ACHN (cell line): ENCODE results near the gene RABGGTA.
A peak's percentile ranks its signal among the peaks of the same experiment; 100 is the strongest.

ENCODE experiments used
- DNase-seq: peaks from one replicate; pipeline ENCODE4 v3.0.0-alpha.2; 2015
- in situ Hi-C: cut with HindIII; loops from 2 replicates; pipeline ENCODE4 v1.10.0; 2017; ENCODE audit warnings: low sequenced_read_pairs, low pct_ligation_motif_present, low pct_unique_long_range_greater_than_20kb

The RABGGTA gene

DNA sequence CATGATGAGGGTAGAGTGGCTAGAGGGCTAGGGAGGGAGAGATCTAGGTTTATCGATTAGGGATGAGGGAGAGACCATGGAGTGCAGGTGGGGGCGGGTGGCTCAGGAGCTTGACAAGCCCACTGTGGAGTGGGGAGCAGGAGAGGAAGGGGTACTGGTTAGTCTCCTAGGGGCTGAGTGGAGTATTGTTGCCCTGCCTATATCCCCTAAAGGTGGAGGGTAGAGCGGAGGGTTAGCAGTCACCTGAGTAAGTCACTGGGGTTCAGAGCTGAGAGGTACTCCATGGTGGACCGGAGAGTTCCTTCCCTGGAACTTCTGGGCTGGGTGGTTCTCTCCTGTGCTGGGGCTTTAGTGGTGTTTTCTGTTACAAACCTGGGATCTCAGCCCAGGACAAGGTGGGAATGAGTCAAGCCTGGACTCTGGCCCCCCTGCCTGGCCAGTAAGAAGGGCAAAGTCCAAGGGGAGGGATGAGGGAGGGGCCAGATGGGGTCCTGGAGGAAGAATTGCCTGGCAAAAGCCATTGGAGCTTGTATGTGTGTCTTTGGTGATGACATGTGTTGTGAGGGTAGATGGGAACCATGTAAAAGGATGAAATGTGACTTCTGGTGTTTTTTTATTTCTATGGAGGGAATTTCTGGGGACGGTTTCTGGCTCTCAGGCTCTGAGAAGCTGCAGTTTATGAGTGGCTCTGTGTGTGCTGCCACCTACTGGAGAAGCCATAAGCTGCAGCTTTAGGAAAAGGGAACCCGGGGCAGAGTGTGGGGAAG is 36.4 kb upstream of the RABGGTA start, which contains the start of gene CIDEB:
Gene CIDEB, minus strand, starts transcription at position 403 of the 767 bp plus-strand sequence. Its CDS starts 119 bp downstream, at position 284.
- in situ Hi-C loops = no loop called here
- DNase-seq = peak; percentile 76

DNA sequence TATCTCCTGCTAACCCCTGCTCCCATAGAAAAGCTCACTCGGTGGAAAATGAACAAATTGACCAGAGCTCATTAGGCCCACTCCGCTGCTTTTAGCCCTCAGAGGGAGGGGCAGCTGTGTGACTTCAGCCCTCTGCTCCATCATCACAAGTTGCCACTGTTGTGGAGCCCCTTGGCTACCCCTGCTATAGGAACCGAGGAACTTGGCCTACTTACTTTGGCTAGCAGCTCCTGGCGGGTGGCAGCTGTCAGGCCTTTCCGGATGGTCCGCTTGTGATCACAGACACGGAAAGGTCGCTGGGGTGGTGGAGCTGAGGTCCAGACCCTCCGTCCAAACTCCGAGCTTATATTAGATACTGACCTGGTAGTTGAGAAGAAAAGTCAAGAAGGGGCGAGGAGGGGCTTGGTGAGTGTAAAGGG is 35.8 kb upstream of the RABGGTA start:
- DNase-seq = no peak

DNA sequence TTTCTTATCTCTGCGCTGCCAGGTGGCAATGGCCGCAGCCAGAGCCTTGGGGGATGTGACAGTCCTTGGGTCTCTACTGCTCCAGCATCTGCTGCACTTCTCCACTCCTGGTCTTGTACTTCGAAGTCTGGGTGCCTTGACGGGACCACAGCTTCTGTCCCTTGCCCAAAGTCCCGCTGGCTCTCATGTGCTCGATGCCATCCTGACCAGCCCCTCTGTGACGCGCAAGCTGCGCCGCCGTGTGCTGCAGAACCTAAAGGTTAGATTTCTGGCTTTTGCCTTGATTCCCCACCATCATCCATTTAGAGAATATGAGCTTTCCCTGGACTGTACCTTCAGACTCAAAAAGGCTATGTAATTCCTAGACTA is 32.6 kb upstream of the RABGGTA start:
- DNase-seq = no peak
- in situ Hi-C loops = no loop called here

More for the DNA sequence above, 35.8 kb upstream of the RABGGTA start:
- in situ Hi-C loops = no loop called here

DNA sequence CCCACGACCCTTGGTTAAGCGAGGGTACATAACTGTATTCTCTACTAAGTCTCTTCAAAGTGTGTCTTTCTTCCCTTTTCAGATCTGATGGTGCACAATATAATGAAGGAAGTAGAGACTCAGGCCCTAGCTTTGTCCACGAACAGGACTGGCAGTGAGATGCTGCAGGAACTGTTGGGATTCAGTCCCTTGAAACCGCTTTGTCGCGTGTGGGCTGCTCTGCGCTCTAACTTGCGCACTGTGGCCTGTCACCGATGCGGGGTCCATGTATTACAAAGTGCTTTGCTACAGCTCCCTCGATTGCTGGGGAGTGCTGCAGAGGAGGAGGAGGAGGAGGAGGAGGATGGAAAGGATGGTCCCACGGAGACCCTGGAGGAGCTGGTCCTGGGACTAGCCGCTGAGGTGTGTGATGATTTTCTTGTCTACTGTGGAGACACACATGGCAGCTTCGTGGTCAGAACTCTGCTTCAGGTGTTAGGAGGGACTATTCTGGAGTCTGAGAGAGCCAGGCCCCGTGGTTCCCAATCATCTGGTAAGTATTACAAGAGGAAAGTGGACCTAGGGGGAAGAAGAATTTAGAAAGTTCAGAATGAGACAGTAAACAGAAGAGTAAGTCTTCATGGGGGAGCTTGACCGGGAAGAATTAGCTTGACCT is 29.1 kb upstream of the RABGGTA start:
- DNase-seq = no peak
- in situ Hi-C loops = no loop called here

DNA sequence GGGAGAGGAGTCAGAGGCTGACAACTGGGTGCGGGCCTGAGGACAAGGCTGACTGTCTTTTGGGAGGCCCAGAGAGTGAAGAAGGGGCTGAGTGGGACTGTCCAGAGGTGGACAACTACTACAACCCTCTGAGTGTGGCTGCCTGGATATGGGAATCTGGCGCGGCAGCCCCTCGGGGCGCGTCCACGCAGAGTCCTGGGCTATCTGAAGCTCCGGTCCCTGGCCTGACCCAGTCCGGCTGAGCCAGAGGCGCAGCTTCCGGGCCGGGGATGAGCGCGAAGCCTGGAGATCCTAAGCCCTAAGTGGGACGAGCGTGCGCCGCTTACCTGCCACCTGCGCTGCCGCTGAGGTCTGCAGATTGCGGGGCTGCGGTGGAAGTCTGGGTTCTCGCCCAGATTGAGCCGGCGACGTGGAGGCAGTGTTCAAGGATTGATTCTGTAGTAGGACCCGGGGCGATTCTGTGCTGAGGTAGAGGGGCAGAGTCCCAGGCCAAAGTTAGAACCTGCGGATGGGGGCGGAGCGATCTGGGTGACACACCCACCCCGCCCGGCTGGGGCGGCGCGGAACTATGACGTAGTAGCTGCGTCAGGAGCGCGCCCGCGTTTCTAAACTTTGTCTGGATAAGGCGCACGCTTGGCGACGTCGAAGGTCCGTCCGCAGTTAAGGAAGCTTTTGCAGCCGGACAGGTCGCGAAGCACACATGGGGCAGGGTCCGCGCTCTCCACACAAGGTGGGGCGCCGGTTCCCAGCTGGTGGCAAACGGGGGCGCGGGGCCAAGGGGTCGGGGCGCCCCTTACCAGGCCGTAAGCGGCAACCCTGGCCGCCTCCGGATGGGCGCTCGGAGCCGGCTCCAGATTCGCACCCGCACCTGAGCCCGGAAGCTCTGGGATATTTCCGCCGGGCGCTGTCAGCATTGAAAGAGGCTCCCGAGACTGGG is 28.1 kb upstream of the RABGGTA start, which contains the start of the genes DHRS1 and NOP9:
Gene DHRS1, minus strand, starts transcription at position 526 of the 937 bp plus-strand sequence. CDS start 674 bp downstream, outside the sequence.
Gene NOP9, plus strand, starts transcription at position 596 of the 937 bp plus-strand sequence. Its CDS starts 105 bp downstream, at position 701.
- in situ Hi-C loops = no loop called here
- peak; percentile 87 for DNase-seq

DNA sequence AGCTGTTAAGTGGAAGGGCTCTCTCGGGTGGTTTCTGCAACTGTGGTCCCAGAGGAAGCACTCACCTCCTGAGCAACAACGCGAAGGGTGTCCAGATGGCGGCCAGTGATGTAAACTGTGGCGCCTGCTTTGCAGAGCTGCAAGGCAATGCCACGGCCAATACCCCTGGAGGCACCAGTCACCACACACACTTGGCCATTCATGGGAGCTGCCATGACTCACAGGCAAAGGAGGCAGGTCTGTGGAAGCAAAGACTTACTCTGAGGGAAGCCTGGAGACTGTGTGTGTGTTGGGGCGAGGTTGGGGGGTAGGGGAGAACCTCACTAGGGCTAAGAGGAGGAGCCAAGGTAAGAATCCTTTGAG is 27.5 kb upstream of the RABGGTA start:
- in situ Hi-C loops = no loop called here
- peak; percentile 87 for DNase-seq

DNA sequence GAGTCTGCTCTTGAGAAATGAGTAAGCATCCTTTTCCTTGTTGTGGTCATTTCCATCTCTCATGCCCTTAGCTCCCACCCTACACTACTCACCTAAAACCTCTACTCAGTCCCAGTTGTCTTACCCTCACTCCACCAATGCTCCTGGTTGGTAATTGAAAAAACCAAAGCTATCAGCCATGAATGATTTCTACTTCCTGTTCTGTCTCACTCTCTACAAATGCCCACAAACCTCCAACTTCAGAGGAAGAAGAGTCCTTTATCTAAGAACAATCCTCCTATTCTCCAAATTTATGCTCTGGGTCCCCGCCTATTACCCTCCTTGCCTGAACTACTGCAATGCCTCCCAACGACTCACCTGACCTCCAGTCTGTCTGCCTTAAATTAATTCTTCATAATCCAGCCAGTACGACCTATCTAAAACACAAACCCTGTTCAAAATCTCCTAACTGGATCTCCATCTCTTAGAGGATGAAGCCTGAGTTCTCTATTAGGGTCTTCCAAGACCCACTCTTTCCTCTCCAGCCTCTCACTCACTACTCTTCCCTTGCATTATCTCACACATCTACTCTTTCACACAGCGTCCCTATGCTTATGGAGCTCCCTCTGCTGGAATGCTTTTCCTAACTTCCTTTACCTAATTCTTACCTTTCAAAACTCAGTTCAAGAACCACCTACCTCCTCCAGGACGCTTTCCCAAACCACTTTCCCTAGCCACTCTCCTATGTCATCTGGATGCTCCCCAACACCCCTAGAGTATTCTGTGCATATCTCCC is 26.0 kb upstream of the RABGGTA start:
- in situ Hi-C loops = no loop called here
- peak; percentile 67 for DNase-seq

DNA sequence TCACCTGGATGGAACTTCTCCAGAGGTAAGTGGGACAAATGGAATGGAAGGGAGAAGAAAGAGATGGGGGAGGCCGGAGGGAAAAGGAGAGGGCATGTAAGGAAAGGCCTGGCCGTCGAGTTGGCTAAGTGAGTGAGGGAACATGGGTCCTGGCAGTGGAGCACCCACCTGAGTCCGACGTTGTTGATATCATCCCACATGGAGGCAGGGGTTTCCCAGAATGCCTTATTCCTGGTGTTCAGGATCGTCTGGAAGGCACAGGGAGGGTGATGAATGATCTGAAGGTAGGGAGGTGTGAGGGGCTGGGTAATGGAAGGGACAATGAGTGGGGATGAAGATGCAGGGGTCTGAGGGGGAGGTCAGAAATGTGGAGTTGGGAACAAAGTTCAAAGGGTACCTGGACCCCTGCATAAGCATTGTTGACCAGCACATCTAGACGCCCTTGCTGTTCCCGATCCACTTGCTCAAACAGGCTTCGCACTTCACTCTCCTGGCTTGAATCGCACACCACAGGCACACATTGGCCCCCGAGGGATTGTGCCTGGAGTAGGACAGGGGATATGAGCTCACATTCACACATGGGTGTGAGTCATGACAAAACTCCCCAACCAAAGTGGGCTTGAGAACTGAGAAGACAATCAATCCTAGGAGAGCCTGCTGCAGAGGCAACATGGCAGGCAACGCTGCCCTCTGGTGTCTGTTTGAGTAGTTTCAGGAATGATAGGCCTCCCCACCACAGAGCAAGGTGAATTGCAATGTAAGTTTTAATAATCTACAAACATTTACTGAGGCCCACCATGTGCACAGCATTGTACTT is 25.2 kb upstream of the RABGGTA start:
- in situ Hi-C loops = no loop called here
- DNase-seq = peak; percentile 75

DNA sequence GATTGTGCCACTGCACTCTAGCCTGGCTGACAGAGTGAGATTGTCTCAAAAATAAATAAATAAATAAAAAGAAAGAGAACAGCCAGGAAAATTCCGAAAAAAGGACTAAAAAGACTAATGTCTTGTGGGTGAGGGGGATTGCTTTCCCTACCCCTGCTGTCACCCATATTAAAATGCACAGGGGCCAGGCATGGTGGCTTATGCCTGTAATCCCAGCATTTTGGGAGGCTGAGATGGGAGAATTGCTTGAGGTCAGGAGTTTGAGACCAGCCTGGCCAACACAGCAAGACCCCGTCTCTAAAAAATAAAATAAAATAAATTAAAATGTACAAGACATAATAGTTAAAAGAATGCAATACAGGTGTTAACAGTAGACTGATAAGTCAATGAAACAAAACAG is 22.1 kb upstream of the RABGGTA start:
- in situ Hi-C loops = no loop called here
- no peak for DNase-seq

DNA sequence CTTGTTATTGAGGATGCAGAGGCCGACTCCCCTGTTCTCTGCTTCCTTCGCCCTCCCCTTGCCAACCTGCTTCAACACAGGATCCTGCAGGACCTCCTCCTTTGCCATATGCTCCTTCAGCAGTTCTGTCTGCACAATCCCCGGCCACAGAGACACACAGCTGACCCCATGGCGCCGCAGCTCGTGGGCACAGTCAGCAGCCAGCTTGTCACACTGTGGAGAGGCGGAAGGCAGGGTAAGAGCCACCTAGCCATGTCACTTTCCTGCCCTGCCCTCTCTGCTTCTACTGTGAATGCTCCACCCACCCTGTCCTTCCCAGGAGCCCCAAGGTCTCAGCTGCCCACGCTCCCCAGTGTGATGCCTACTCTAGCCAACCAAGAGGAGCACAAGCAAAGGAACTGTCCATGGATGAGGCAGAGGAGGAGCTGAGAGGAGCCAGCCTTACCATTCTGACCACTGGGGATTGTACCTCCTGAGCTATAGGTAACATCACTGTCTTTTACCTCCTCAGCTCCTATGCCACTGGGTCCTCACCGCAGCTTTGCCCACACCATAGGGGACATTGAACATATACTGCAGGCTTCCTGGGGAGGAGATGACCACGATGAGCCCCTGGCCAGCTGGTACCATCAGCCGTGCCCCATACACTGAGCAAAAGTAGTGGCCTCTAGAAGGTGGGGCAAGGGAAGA is 20.9 kb upstream of the RABGGTA start:
- no peak for DNase-seq
- in situ Hi-C loops = no loop called here

DNA sequence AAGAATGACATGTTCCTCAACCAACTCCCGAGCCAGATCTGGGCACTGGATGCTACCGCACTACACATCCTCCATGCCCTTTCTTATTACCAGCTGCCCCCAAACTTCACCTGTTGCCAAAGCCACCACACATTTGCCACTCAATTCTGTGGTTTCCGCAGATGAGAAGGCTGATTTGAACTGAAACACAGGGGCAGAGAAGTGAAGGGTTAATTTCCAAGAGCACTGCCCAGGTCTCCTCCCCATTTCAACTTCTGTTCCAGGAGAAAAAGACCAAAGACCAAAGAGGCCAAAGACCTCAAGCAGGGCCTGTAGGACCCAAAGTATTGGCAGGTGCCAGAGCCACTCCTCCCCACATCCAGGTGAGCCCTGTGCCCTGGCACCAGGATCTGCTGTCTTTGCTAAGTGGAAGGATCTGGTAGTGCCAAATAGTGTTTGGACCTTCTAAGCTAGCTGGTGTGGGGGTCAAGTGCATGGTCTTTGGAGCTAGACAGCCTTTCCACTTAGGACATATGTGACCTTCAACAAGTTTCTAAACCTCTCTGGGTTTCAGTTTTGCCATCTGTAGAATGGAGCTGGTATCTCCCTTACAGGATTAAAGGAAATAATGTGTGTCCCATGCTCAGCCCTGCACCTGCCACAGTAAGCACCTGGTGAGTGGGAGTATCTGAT is 20.2 kb upstream of the RABGGTA start:
- in situ Hi-C loops = no loop called here
- no peak for DNase-seq

DNA sequence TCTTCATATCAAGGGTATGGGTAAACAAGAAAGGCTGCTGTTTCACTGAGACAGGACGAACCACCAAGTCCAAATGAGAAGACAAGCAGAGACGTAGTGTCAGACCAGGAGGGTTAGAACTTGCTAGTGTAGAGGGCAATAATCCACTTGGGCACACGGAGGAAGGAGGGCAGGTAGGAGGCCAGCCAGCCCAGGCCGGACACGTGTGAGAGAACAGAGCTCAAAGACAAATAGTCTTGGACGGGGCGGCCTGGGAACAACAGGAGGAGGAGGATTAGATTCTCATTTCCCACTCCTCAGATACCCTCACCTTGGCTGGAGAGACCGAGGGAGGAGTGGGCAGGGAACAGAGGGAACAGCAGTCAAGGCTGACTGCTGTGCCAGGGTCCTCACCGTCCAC is 19.3 kb upstream of the RABGGTA start:
- in situ Hi-C loops = no loop called here
- DNase-seq = no peak

DNA sequence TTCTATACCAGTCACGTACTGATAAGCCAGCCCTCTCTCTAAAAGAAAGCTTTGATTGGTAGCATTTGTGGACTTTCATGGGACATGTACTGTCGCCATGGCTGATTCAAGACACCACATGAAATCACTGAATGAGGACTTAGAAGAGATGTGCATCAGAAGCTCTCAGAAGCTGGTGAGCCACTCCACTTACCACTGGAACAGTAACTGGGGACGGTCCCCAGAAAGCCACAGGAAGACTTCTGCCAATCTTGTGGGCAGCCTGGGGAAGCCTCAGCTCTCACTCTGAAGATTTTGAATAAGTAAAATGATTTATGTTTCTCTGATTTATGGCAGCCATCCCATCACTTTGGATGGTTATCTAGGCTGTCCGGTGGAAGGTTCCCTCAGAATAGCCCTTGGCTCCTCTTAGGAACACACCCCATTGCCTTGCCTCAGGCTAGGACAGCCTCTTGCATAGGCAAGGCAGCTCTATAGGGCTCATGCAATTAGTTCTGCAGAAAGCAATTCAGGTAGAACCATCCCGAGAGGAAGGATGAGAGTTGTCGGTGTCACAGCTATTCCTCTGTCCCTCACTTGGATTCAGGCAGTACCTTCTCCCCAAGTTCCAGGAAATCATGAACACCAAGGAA is 18.4 kb upstream of the RABGGTA start:
- DNase-seq = no peak
- in situ Hi-C loops = no loop called here

DNA sequence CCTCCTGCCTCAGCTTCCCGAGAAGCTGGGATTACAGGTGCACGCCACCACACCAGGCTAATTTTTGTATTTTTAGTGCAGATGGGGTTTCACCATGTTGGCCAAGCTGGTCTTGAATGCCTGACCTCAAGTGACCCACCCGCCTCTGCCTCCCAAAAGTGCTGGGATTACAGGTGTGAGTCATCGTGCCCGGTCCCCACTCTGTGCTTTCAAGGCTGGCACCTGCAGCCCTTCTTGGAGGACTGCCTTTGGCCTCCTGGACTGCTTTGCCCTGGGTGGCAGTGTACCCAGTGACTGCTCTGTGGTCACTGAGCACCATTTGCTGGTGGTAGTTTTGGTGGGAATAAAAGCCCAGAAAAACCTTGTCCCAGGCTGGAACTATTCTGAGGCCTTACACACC is 15.6 kb upstream of the RABGGTA start:
- DNase-seq = no peak
- in situ Hi-C loops = no loop called here

DNA sequence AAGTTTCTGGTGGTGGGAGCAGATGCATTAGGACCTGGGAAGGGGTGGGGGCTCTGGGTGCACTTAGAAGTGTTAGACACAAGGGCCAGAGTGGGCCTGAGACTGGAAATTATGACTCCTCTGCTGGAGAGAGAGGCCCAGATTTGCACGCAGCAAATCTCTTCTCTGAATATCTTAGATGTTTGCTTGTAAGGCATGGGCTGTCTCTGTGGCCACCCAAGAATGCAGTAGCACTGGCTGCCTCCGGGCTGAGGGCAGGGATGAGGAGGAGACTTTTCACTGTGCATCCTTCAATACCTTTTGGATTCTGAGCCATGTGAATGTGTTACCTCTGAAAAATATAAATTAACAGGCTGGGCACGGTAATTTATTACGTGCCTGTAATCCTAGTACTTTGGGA is 14.0 kb upstream of the RABGGTA start:
- no peak for DNase-seq
- in situ Hi-C loops = no loop called here

DNA sequence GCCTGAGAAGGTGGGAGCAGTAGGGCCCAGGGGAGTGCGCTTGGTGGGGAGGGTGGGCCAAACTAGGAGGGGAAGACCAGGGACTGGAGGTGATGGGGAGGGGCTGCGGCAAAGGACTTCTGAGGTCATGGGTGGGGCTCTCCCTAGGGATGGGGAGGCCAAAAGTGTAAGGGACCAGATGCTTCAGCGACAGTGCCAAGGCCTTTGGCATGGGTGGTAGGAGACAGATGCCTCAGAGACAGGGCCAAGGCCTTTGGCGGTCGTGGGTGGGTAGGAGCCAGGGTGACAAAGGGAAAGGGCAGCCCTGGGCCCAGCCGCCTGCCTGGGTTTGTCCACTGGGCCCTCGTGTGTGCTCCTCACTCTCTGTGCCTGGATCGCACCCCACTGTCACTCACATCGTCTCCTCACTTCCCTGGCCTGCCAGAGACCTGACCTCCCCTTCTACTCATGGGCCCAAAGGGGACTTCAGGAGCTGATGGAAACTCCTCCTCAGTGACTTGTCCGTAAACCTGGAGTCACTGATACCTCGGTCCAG is 13.2 kb upstream of the RABGGTA start:
- no peak for DNase-seq
- in situ Hi-C loops = no loop called here
